OCI-LY7 (cell line): ENCODE measurements around the gene OPRM1. TPM values are rescaled to one million over a fixed set of nuclear protein-coding genes. Genes with fewer than 3 reads are reported as not detected.

Experiments used
- BruUV-seq: library from RNA; stranded (reverse); fragments of 400-500 nt; replicated peaks from 2 replicates; lab custom pipeline; 2021; lab: Mats Ljungman, UMichigan
- CTCF ChIA-PET: fragments of 300-600 bp; sonication (Branson Sonifier 250); formaldehyde crosslinking; loops from one replicate; lab custom pipeline; 2022; ENCODE audit warnings: antibody characterized with exemption; ENCODE audit not compliant: unreplicated experiment; lab: Charles Lee
- POLR2A ChIA-PET: fragments of 300-600 bp; sonication (Branson Sonifier 250); formaldehyde crosslinking; loops from one replicate; lab custom pipeline; 2022; ENCODE audit warnings: antibody characterized with exemption; lab: Charles Lee
- DNase-seq: peaks from one replicate; pipeline ENCODE4 v3.0.0-alpha.2; 2015; ENCODE audit warnings: low spot score
- H2AFZ ChIP-seq: fragments of 200-600 bp; sonication (generic), shearing (Covaris generic); 2 replicates; pipeline ENCODE4 v1.6.1; 2014; ENCODE audit warnings: mild to moderate bottlenecking, antibody characterized with exemption, low read length, moderate library complexity
- H3K27ac ChIP-seq: fragments of 200-600 bp; sonication (generic); 2 replicates; pipeline ENCODE4 v1.5.1; 2014; ENCODE audit warnings: mixed run types, low read depth, mild to moderate bottlenecking, moderate library complexity, low read length, inconsistent platforms; ENCODE audit not compliant: poor library complexity, severe bottlenecking
- H3K36me3 ChIP-seq: fragments of 200-600 bp; sonication (generic); 2 replicates; pipeline ENCODE4 v1.6.1; 2014; ENCODE audit warnings: mild to moderate bottlenecking, antibody characterized with exemption, low read length, moderate library complexity, mixed read lengths; ENCODE audit not compliant: insufficient read depth
- H3K4me1 ChIP-seq: fragments of 200-600 bp; sonication (generic); 2 replicates; pipeline ENCODE4 v1.5.1; 2014; ENCODE audit warnings: mild to moderate bottlenecking, low read length; ENCODE audit not compliant: insufficient read depth, poor library complexity, severe bottlenecking
- H3K4me2 ChIP-seq: fragments of 200-600 bp; sonication (generic); 2 replicates; pipeline ENCODE4 v1.6.1; 2014; ENCODE audit warnings: mild to moderate bottlenecking, low read length
- H3K4me3 ChIP-seq: fragments of 200-600 bp; sonication (generic); 2 replicates; pipeline ENCODE4 v1.5.1; 2014; ENCODE audit warnings: mild to moderate bottlenecking, low read depth, low read length; ENCODE audit not compliant: poor library complexity, severe bottlenecking
- H3K79me2 ChIP-seq: fragments of 200-600 bp; sonication (generic); 2 replicates; pipeline ENCODE4 v1.6.1; 2016; ENCODE audit warnings: low read depth, mild to moderate bottlenecking, low read length, moderate library complexity, mixed read lengths; ENCODE audit not compliant: insufficient read depth
- H3K9me2 ChIP-seq: fragments of 200-600 bp; sonication (generic); 2 replicates; pipeline ENCODE4 v1.6.1; 2016; ENCODE audit warnings: mild to moderate bottlenecking, low read length, mixed read lengths; ENCODE audit not compliant: insufficient read depth
- H3K9me3 ChIP-seq: fragments of 200-600 bp; sonication (generic); 2 replicates; pipeline ENCODE4 v1.6.1; 2014; ENCODE audit warnings: mild to moderate bottlenecking, mixed run types, low read length, mixed read lengths
- H4K20me1 ChIP-seq: fragments of 200-600 bp; sonication (generic); 2 replicates; pipeline ENCODE4 v1.6.1; 2014; ENCODE audit warnings: mild to moderate bottlenecking, antibody characterized with exemption, low read length, moderate library complexity, mixed read lengths; ENCODE audit not compliant: insufficient read depth
- EZH2phosphoT487 ChIP-seq: fragments of 200-600 bp; sonication (generic); IDR thresholded peaks from 2 replicates; pipeline ENCODE4 v1.6.1; 2018; ENCODE audit warnings: low read depth, borderline replicate concordance, mild to moderate bottlenecking, mixed run types, antibody characterized with exemption, low read length, moderate library complexity, mixed read lengths
- intact Hi-C: fragments of 100-400 bp; cut with micrococcal nuclease; formaldehyde crosslinking; loops from one replicate; pipeline ENCODE4 v1.10.0; 2022; ENCODE audit not compliant: unreplicated experiment
- total RNA-seq, 2 experiments: library from RNA; depleted of rRNA in 1 of 2; stranded (reverse); fragments of >200 nt in 1 of 2; shearing (Covaris generic) in 1 of 2; gene quantifications; 2 replicates each; pipeline ENCODE4 v1.2.3, GENCODE V29; 2014 to 2022
- TF ChIP-seq, protein P1 (sequence below): fragments of 200-600 bp; sonication (generic); conservative IDR thresholded peaks from 2 replicates; pipeline ENCODE4 v1.5.1; 2014; ENCODE audit warnings: mild to moderate bottlenecking, antibody characterized with exemption, low read length, moderate library complexity, mixed read lengths

Gene OPRM1
- total RNA-seq, 2 experiments from 2014 or later: not detected

DNA sequence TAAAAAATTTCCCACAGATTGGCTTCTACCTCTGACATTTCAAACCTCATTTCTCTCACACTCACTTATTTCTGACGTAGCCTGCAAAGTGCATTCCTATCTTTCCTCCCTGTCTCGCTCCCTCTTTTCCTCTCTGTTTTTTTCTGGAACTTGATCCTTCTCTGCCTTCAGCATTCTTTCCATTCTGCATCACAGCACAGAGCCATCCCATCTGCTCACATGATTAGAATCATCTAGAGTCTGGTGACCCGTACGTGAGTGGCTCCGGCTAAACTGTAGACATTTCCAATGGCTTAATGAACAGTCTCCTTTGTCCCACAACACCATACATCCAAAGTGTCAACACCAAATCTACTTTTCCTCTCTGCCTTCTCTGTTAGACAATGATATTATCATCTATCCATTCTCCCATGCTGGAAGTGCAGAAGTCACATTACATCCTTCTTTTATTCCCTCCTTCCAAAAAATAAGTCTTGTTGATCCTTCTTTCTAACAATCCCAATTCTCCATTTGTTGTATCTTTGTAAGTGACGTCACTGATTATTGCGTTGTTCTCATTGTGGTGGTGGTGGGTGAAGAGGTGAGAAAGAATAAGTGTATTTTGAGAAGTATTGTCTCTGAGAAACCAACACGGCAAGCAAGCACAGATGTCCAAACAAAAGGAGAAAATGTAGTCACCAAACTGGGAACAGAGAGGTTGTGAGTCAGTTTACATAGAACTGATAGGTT lies 41.6 kb downstream of the OPRM1 start:
- H2AFZ ChIP-seq: no peak overlapping the region
- POLR2A ChIA-PET: interaction anchor here (0.6 kb wide), 1 partner anchor 16 kb away, joined by 4 read pairs; no protein-coding TSS in a partner anchor
- no peak overlapping the region for H3K4me2 ChIP-seq
- no TSS peak for BruUV-seq
- no peak overlapping the region for H3K4me3 ChIP-seq
- no peak for DNase-seq
- TF ChIP-seq, protein P1, sequence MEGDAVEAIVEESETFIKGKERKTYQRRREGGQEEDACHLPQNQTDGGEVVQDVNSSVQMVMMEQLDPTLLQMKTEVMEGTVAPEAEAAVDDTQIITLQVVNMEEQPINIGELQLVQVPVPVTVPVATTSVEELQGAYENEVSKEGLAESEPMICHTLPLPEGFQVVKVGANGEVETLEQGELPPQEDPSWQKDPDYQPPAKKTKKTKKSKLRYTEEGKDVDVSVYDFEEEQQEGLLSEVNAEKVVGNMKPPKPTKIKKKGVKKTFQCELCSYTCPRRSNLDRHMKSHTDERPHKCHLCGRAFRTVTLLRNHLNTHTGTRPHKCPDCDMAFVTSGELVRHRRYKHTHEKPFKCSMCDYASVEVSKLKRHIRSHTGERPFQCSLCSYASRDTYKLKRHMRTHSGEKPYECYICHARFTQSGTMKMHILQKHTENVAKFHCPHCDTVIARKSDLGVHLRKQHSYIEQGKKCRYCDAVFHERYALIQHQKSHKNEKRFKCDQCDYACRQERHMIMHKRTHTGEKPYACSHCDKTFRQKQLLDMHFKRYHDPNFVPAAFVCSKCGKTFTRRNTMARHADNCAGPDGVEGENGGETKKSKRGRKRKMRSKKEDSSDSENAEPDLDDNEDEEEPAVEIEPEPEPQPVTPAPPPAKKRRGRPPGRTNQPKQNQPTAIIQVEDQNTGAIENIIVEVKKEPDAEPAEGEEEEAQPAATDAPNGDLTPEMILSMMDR: no peak
- no peak for TF ChIP-seq EZH2phosphoT487
- H4K20me1 ChIP-seq: no peaks in the 10 kb centered on the region
- no peaks in the 10 kb centered on the region for H3K4me1 ChIP-seq
- H3K79me2 ChIP-seq: no peaks in the 10 kb centered on the region
- CTCF ChIA-PET: no interaction called here
- no peaks in the 10 kb centered on the region for H3K36me3 ChIP-seq
- no peak overlapping the region for H3K27ac ChIP-seq
- H3K9me2 ChIP-seq: no peaks in the 10 kb centered on the region
- intact Hi-C loops: no loop called here
- H3K9me3 ChIP-seq: no peaks in the 10 kb centered on the region

- Histone ChIP-seq H3K4me1 (no peaks in the 10 kb centered on the region), H3K79me2 (no peaks in the 10 kb centered on the region), H3K9me2 (no peaks in the 10 kb centered on the region), H3K4me2 (no peak overlapping the region), H3K9me3 (no peaks in the 10 kb centered on the region), H3K4me3 (no peak overlapping the region), H3K27ac (no peak overlapping the region), H4K20me1 (no peaks in the 10 kb centered on the region), H2AFZ (no peak overlapping the region), H3K36me3 (no peaks in the 10 kb centered on the region)
- TF ChIP-seq EZH2phosphoT487: no peak
- TF ChIP-seq, protein P1: no peak
- CTCF ChIA-PET: no interaction called here
- POLR2A ChIA-PET: no interaction called here
- DNase-seq: no peak
- intact Hi-C loops: no loop called here
- BruUV-seq: no TSS peak
Observed at GRCh38 chr6:154086510-154086909, 47.5 kb downstream of the OPRM1 start.

DNA sequence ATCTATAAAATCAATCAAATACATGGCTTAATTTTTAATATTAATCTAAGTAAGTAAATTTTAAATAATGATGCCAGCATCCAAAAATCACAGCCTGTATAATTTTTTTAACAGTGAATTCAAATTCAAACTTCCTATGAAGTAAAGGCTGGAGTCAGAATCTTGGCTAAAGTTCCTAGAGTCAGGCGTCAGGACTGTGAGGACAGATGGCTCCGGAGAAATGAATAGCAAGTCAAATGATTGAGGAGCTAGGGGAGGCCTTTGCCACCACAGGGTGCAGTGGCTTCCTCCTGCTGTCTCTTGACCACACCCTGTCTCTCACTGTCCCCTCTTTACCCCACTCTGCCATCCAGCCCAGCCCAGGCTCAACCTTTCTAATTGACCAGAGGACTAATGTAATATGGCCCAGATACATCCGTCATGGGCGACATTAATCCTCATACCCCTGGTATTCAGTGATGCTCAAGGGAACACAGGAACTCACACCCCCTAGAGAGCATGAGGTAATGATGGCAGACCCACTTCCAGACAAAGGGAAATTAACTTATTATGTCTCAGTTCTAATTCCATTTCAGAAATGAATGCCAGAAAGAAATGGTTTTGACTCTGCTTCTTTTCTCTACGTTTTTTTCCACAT lies 53.4 kb downstream of the OPRM1 start:
- ChIA-PET CTCF (no interaction called here), POLR2A (no interaction called here)
- no peak for TF ChIP-seq EZH2phosphoT487
- TF ChIP-seq, protein P1: no peak
- no peak overlapping the region for H3K4me3 ChIP-seq
- no peaks in the 10 kb centered on the region for H3K36me3 ChIP-seq
- intact Hi-C loops: no loop called here
- no peak overlapping the region for H2AFZ ChIP-seq
- BruUV-seq: no TSS peak
- no peaks in the 10 kb centered on the region for H3K79me2 ChIP-seq
- no peaks in the 10 kb centered on the region for H3K9me3 ChIP-seq
- H3K9me2 ChIP-seq: no peaks in the 10 kb centered on the region
- DNase-seq: no peak
- H4K20me1 ChIP-seq: no peaks in the 10 kb centered on the region
- no peak overlapping the region for H3K4me2 ChIP-seq
- no peaks in the 10 kb centered on the region for H3K4me1 ChIP-seq
- no peak overlapping the region for H3K27ac ChIP-seq
